ENCODE measurements around the gene CAMTA1.

The CAMTA1 gene

GRCh38 chr1:7120863-7121621 is 335.8 kb downstream of the CAMTA1 start:
- no peak overlapping the region for H3K4me3 ChIP-seq (ENCODE audit: low read depth, low read length)
- TF ChIP-seq CTCF (IDR thresholded peaks at IDR 0.05; ENCODE audit: insufficient read depth, low read depth, low read length, missing control alignments): peak; percentile 11
- DNase-seq (ENCODE audit: low read depth): no peak

GRCh38 chr1:7121622-7121988 is 336.4 kb downstream of the CAMTA1 start:
- no peak for TF ChIP-seq CTCF (IDR thresholded peaks at IDR 0.05; ENCODE audit: insufficient read depth, low read depth, low read length, missing control alignments)
- no peak for DNase-seq (ENCODE audit: low read depth)
- H3K4me3 ChIP-seq (ENCODE audit: low read depth, low read length): no peak overlapping the region

- TF ChIP-seq CTCF (IDR thresholded peaks at IDR 0.05; ENCODE audit: insufficient read depth, low read depth, low read length, missing control alignments): no peak
- no peak overlapping the region for H3K4me3 ChIP-seq (ENCODE audit: low read depth, low read length)
- DNase-seq (ENCODE audit: low read depth): no peak
Observed at GRCh38 chr1:7127322-7128075, 342.2 kb downstream of the CAMTA1 start.

- no peak for TF ChIP-seq CTCF (IDR thresholded peaks at IDR 0.05; ENCODE audit: insufficient read depth, low read depth, low read length, missing control alignments)
- H3K4me3 ChIP-seq (ENCODE audit: low read depth, low read length): no peak overlapping the region
Observed at GRCh38 chr1:7128293-7128692, 343.0 kb downstream of the CAMTA1 start.

GRCh38 chr1:7130127-7130526 is 344.9 kb downstream of the CAMTA1 start:
- no peak overlapping the region for H3K4me3 ChIP-seq (ENCODE audit: low read depth, low read length)
- no peak for TF ChIP-seq CTCF (IDR thresholded peaks at IDR 0.05; ENCODE audit: insufficient read depth, low read depth, low read length, missing control alignments)
- no peak for DNase-seq (ENCODE audit: low read depth)

More at GRCh38 chr1:7128293-7128692, 343.0 kb downstream of the CAMTA1 start:
- no peak for DNase-seq (ENCODE audit: low read depth)

- no peak overlapping the region for H3K4me3 ChIP-seq (ENCODE audit: low read depth, low read length)
- no peak for TF ChIP-seq CTCF (IDR thresholded peaks at IDR 0.05; ENCODE audit: insufficient read depth, low read depth, low read length, missing control alignments)
- no peak for DNase-seq (ENCODE audit: low read depth)
Observed at GRCh38 chr1:7135493-7135892, 350.2 kb downstream of the CAMTA1 start.

Data from GM12865 (cell line).